GM18526 (cell line): ENCODE data around the gene ARHGAP5.

Source experiments
- POLR2A ChIP-seq: IDR thresholded peaks from 3 replicates; pipeline ENCODE4 v1.6.1; 2011; ENCODE audit not compliant: insufficient read length; ENCODE audit errors: extremely low read depth

ARHGAP5 gene

GRCh38 chr14:32064931-32065330 lies 12.2 kb upstream of the ARHGAP5 start:
- no peak for TF ChIP-seq POLR2A

DNA sequence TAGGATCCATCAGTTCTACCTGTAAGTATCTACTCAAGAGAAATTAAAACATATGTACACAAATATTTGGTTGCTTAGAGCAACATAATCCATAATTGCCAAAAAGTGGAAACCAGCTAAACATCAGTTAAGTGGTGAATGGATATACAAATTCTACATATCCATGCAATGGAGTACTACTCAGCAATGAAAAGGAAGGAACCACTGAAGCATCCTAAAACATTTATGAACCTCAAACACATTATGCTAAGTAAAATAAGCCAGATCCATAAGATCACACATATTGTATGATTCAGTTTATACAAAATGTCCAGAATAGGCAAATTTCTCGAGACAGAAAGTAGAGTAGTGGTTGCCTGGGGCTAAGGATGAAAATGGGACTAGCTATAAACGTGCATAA lies 8.4 kb upstream of the ARHGAP5 start:
- TF ChIP-seq POLR2A, result no peak

- no peak for TF ChIP-seq POLR2A
Measured at GRCh38 chr14:32070282-32070681, 6.8 kb upstream of the ARHGAP5 start.

GRCh38 chr14:32072676-32073075 lies 4.4 kb upstream of the ARHGAP5 start:
- no peak for TF ChIP-seq POLR2A

DNA sequence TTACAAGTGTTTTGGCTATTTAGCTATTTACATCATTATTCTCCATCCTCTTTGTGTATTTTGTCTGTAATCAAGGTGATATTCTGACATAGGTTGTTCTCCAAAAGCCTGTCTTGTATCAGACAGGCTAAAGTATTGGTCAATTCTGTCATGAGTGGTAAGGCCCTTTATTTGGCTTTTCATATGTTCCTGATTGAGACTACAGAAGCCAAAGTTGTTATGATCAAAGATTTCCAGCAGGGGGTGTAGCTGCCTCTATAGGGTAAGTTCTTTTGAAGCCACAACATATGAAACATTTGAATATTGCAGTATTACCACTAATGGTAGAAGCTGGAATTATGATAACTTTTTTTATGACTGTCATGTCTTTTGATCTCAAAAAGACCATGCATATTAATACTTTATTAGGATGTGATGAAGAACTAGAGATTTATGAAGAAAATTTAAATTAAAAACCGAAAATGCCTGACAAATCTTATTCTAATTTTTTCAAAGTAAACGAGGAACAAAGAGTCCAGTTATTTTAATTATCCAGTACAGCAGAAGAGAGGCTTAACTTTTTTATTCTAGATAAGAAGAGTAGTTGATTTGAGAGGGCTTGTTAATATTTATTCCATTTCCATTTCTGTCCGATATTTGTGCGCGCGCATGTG lies 3.4 kb upstream of the ARHGAP5 start:
- TF ChIP-seq POLR2A, result no peak

GRCh38 chr14:32074887-32075572 lies 2.1 kb upstream of the ARHGAP5 start:
- no peak for TF ChIP-seq POLR2A

- no peak for TF ChIP-seq POLR2A
Measured at GRCh38 chr14:32075672-32076277, 1.3 kb upstream of the ARHGAP5 start.

- TF ChIP-seq POLR2A, result peak; percentile 35
Measured at GRCh38 chr14:32076278-32077080, 625 bp upstream of the ARHGAP5 start.

GRCh38 chr14:32078023-32078857 lies 1.1 kb downstream of the ARHGAP5 start:
- no peak for TF ChIP-seq POLR2A

DNA sequence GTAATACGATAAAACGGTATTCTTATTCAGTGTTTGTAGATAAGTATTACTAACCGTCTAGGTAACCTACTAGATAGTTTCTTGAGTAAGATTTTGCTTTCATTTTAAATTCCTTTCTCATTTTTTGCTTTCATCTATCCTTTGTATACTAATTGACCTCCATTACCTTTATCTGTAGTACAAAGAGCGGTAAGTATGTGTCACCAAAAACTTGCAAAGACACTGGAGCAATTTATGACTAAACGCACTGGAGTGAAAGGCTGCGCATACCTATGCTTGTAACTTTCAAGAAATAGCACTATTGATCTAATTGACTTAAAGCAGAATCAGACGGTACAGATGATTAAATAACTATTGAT lies 1.7 kb downstream of the ARHGAP5 start:
- TF ChIP-seq POLR2A, result no peak

- no peak for TF ChIP-seq POLR2A
Measured at GRCh38 chr14:32079264-32079663, 2.2 kb downstream of the ARHGAP5 start.

DNA sequence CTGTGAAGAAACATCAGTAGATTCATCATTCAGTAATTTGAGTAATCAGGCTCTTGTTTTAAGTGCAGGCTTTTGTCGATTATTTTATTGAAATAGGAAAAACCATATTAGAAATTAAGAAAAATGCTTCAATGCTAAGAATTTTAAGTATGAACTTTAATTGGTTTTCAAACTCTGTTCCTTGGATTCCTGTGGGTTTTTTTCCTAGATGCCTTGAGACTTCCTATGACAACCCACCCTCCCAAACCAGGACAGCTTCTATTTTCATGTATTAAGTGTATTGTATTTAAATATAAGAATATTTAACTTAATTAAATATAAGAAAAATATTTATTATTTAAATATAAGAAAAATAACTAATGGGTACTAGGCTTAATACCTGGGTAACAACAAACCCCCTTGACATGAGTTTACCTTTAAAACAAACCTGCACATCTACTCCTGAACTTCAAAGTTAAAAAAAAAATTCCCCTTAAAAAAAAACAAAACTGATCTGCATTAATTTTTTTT lies 3.0 kb downstream of the ARHGAP5 start:
- TF ChIP-seq POLR2A, result no peak

DNA sequence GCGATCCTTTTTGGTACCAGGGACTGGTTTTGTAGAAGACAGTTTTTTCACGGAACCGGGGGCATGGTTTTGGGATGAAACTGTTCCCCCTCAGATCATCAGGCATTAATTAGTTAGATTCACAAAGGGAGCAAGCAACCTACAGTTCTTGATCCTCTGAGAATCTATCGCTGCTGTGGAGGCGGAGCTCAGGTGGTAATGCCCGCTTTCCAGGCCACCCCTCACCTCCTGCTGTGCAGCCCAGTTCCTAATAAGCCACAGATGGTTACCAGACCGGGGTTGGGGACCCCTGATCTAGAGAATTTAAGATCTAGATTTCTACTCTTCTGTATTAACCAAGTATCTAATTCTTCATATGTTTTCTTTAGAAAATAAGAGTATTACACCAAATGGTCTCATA lies 4.8 kb downstream of the ARHGAP5 start:
- TF ChIP-seq POLR2A, result no peak

DNA sequence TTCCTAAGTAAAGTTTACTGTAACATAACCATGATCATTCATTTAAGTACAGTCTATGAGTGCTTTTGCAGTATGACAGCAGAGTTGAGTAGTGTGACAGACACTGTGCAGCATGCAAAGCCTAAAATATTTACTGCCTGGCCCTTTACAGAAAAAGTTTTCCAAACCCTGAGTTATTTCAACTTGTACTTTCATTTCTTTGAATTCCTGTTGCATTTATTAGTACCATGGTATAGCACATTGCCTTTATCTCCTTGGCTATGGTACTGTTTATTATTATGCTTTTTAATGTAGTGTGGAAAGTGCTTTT lies 6.2 kb downstream of the ARHGAP5 start:
- TF ChIP-seq POLR2A, result no peak

- TF ChIP-seq POLR2A, result no peak
Measured at GRCh38 chr14:32083789-32084188, 6.7 kb downstream of the ARHGAP5 start.
